ENCODE measurements around the gene MZT2B. TPM values are rescaled to one million over a fixed set of nuclear protein-coding genes. Genes with fewer than 3 reads are reported as not detected.
A peak's percentile ranks its signal among the peaks of the same experiment; 100 is the strongest.

MZT2B gene
- total and polyA plus RNA-seq, 2 of the 8 experiments (the other 6 are each of a cell fraction or from before 2014, with no cell fraction given), result 90.3 to 151 TPM

DNA sequence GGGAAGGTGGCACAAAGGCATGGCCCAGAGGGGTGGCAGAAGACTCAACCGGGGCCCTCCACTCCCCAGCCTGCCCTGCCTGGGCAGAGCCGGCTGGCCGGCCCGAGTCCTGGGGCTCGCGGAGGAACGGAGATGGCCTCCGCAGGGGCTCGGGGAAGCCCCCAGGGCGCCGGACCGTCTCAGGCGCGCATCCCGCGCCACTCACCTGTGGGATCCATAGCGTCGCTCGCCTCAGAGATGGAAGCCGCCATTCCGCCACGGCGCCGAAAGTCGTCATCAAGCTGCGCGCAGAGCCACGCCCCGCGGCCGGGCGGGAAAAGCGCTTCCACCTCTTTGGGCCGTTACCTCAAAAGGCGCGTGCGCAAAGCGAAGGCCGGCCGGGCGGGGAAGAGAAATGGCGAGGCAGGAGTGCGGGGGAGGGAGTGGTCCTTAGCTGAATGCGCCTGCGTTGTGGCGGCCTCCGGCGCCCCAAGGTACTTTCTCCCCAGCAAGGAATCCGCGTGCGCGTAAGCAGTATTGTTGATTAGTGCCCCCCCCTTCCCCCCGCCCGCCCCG lies 660 bp upstream of the MZT2B start, which contains the start of gene SMPD4:
Gene SMPD4 (minus strand): TSS at position 278 of the 555 bp plus-strand sequence. CDS start 5,010 bp downstream, outside the sequence.
- H3K27me3 ChIP-seq (replicated peaks in 1 of 4; ENCODE audit: control insufficient read depth in 3 of 4, extremely low read depth in 1 of 4, insufficient read depth in 3 of 4, low read length in 3 of 4), result no peaks in the 10 kb centered on the region
- peaks cover 0 to 7% (median 1%) of the 10 kb centered on the region in 4 experiments; a peak in 3 of 8 replicates for H3K36me3 ChIP-seq (ENCODE audit: control insufficient read depth in 2 of 4, insufficient read depth in 4 of 4, low read length in 3 of 4)
- no peak for FAIRE-seq
- H4K8ac ChIP-seq (ENCODE audit: extremely low read depth, insufficient read depth, low read length), result peak within 1 kb of the TSS; percentile 100
- H3K4me3 ChIP-seq (ENCODE audit: extremely low read depth in 1 of 4, insufficient read depth in 2 of 4, low read depth in 3 of 4, low read length in 4 of 4), result peak within 1 kb of the TSS; percentile 88 to 99 (median 98)
- peaks cover 2% of the 10 kb centered on the region; the same call in 1 of the 2 replicates for H3K79me1 ChIP-seq (ENCODE audit: low read depth, low read length)
- H3K56ac ChIP-seq (replicated peaks; ENCODE audit: insufficient read length, low read depth, low read length), result peak within 1 kb of the TSS; percentile 82
- POLR2A ChIA-PET (ENCODE audit: partially characterized antibody), result interaction anchor here (0.9 to 3.5 kb wide), 10 partner anchors 10 to 174 kb away, joined by 3 to 23 read pairs (median 6); partner anchors contain the start of genes CCDC74B, IMP4 and PTPN18
- 0 out of 2 replicates have a peak within 1 kb of the TSS, but pooled peaks have one; percentile 50 for H2BK12ac ChIP-seq (ENCODE audit: low read depth, low read length)
- peak within 1 kb of the TSS; percentile 96 for H3K27ac ChIP-seq (ENCODE audit: low read depth, low read length)
- H2BK20ac ChIP-seq (ENCODE audit: low read length), result no peak within 1 kb of the TSS
- no peak within 1 kb of the TSS for H4K91ac ChIP-seq (replicated peaks; ENCODE audit: insufficient read length, low read length)
- DNase-seq (ENCODE audit: low read depth in 1 of 2, low spot score in 2 of 2), result peak; percentile 70 to 99
- peak within 1 kb of the TSS; percentile 92 for H2BK5ac ChIP-seq (ENCODE audit: low read depth, low read length)
- peak within 1 kb of the TSS; percentile 83 to 90 for H3K4me2 ChIP-seq (ENCODE audit: insufficient read depth in 1 of 2, low read depth in 2 of 2, low read length in 2 of 2)
- H3K14ac ChIP-seq (ENCODE audit: insufficient read length), result no peak within 1 kb of the TSS
- peak within 1 kb of the TSS; percentile 90 to 99 (median 96) for H3K9ac ChIP-seq (replicated peaks in 1 of 4; ENCODE audit: extremely low read depth in 1 of 4, low read depth in 3 of 4, low read length in 3 of 4)
- H3K4me1 ChIP-seq (replicated peaks in 1 of 4; ENCODE audit: control insufficient read depth in 3 of 4, insufficient read depth in 4 of 4, low read length in 3 of 4), result peaks cover 0 to 7% (median 3%) of the 10 kb centered on the region in 4 experiments; a peak in 4 of 7 replicates
- peaks cover 14 to 52% of the 10 kb centered on the region in 2 experiments for H3K79me2 ChIP-seq (ENCODE audit: control insufficient read depth in 1 of 2, insufficient read depth in 2 of 2, low read length in 2 of 2)
- no peak within 1 kb of the TSS for H2BK120ac ChIP-seq (replicated peaks; ENCODE audit: low read depth, low read length)
- H3K9me3 ChIP-seq (ENCODE audit: insufficient read depth in 2 of 2, low read depth in 1 of 2, low read length in 1 of 2), result no peaks in the 10 kb centered on the region
- peak within 1 kb of the TSS; percentile 48 for H3K18ac ChIP-seq (ENCODE audit: extremely low read depth, low read length)
- H2AK5ac ChIP-seq (ENCODE audit: low read depth, low read length), result peak within 1 kb of the TSS; percentile 90; the same call in 1 of the 2 replicates
- H2BK15ac ChIP-seq (ENCODE audit: low read length), result no peak within 1 kb of the TSS
- no peaks in the 10 kb centered on the region for H4K20me1 ChIP-seq (replicated peaks in 1 of 2; ENCODE audit: control insufficient read depth in 1 of 2, insufficient read depth in 2 of 2, low read length in 2 of 2)
- peak within 1 kb of the TSS; percentile 80 for H4K5ac ChIP-seq (ENCODE audit: insufficient read length, low read depth, low read length)
- no peak within 1 kb of the TSS for H3K23ac ChIP-seq (ENCODE audit: insufficient read length)
- WGBS, 2 experiments (ENCODE audit: extremely low coverage in 1 of 2, insufficient coverage in 1 of 2, insufficient read length in 1 of 2, insufficient replicate concordance in 2 of 2, low coverage in 1 of 2, low lambda C conversion rate in 2 of 2, missing lambda C conversion rate in 1 of 2), result 1% methylated on average over 19 of the region's 55 CpGs; no CpG with 5 or more reads in 1 of the 2 experiments
- H3K23me2 ChIP-seq (ENCODE audit: low read depth, low read length), result peaks cover 2% of the 10 kb centered on the region; the same call in 1 of the 2 replicates
- H2AFZ ChIP-seq (ENCODE audit: low read length), result no peak within 1 kb of the TSS; the same call in 1 of the 2 replicates
- no peak within 1 kb of the TSS for H3K4ac ChIP-seq (replicated peaks; ENCODE audit: insufficient read length, low read depth, low read length)
- CTCF ChIA-PET (ENCODE audit: partially characterized antibody), result interaction anchor here (0.6 to 3.9 kb wide), 7 partner anchors 10 to 165 kb away, joined by 3 to 28 read pairs (median 3); no protein-coding TSS in a partner anchor
- TF ChIP-seq CBX8 (IDR thresholded peaks at IDR 0.05; ENCODE audit: borderline replicate concordance, low read depth, low read length) (no peak), CEBPB (IDR thresholded peaks at IDR 0.05; ENCODE audit: low read depth, low read length) (no peak), RXRA (IDR thresholded peaks at IDR 0.05; ENCODE audit: insufficient read depth, low read depth, low read length) (no peak), FOSL1 (IDR thresholded peaks at IDR 0.05; ENCODE audit: insufficient read depth, low read depth, low read length) (no peak), TBP (IDR thresholded peaks at IDR 0.05; ENCODE audit: low read depth, low read length) (peak; percentile 80), SP2 (IDR thresholded peaks at IDR 0.05; ENCODE audit: low read length) (no peak), TEAD4 (IDR thresholded peaks at IDR 0.05; ENCODE audit: low read depth, low read length) (peak; percentile 13; the same call in 1 of the 2 replicates), SIRT6 (IDR thresholded peaks at IDR 0.05; ENCODE audit: low read length) (no peak), CTBP2 (IDR thresholded peaks at IDR 0.05; ENCODE audit: borderline replicate concordance, insufficient read depth, insufficient read length, low read length) (no peak), SAP30 (IDR thresholded peaks at IDR 0.05; ENCODE audit: insufficient read depth, insufficient replicate concordance, low read length) (no peak), SP1 (IDR thresholded peaks at IDR 0.05; ENCODE audit: low read depth, low read length) (no peak; the same call in 1 of the 2 replicates), MAFK (IDR thresholded peaks at IDR 0.05; ENCODE audit: low read depth, low read length) (no peak)
- TF ChIP-seq, protein P1, sequence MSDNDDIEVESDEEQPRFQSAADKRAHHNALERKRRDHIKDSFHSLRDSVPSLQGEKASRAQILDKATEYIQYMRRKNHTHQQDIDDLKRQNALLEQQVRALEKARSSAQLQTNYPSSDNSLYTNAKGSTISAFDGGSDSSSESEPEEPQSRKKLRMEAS (IDR thresholded peaks at IDR 0.05), result peak; percentile 76

Measured in H1 (cell line).